ENCODE results near the gene SH2D6. TPM values are rescaled to one million over a fixed set of nuclear protein-coding genes. Genes with fewer than 3 reads are reported as not detected.

SH2D6 gene
- total and polyA plus RNA-seq, 2 donors (not counting 1 experiment from before 2014, with no cell fraction given): 0.27 to 1.6 TPM

- intact Hi-C loops (cut with micrococcal nuclease): loop anchor here (1.0 kb wide), 2 partner anchors 100 to 110 kb away; no protein-coding TSS in a partner anchor
- WGBS (ENCODE audit: insufficient coverage): 33% methylated on average over 10 of the region's 19 CpGs
- CTCF ChIA-PET: interaction anchor here (1.1 to 2.4 kb wide), 5 partner anchors 18 to 113 kb away, joined by 3 to 25 read pairs (median 11); partner anchors contain the start of gene MAT2A
- no peaks in the 10 kb centered on the region for H3K36me3 ChIP-seq (replicated peaks in 1 of 2; ENCODE audit: control extremely low read depth in 1 of 2, control insufficient read depth in 1 of 2, extremely low read depth in 1 of 2, insufficient read depth in 2 of 2, low read length in 1 of 2)
- DNase-seq (no peak), ATAC-seq (ENCODE audit: low read depth) (peak; percentile 1)
- H3K9me3 ChIP-seq (ENCODE audit: control extremely low read depth in 1 of 3, control insufficient read depth in 2 of 3, insufficient read depth in 1 of 3, low read length in 2 of 3): peaks cover 0 to 4% (median 0%) of the 10 kb centered on the region in 3 donors
- no peaks in the 10 kb centered on the region for H4K20me1 ChIP-seq (ENCODE audit: control insufficient read depth, insufficient read depth, low read length, poor library complexity, severe bottlenecking)
- TF ChIP-seq EZH2 (IDR thresholded peaks at IDR 0.05; ENCODE audit: borderline replicate concordance, insufficient read depth, low read depth, low read length, poor library complexity, severe bottlenecking) (no peak), CTCF (IDR thresholded peaks at IDR 0.05) (no peak)
- Mint-ChIP-seq H3K27ac (peak overlapping the region; percentile 98), H3K9me3 (ENCODE audit: insufficient read depth) (no peaks in the 10 kb centered on the region), H3K4me1 (peaks cover 38% of the 10 kb centered on the region), H3K27me3 (no peaks in the 10 kb centered on the region), H3K4me3 (peak overlapping the region; percentile 91)
- peak overlapping the region; percentile 66 for H3K9ac ChIP-seq (ENCODE audit: low read length)
- H3K4me2 ChIP-seq (replicated peaks; ENCODE audit: low read depth, low read length, poor library complexity, severe bottlenecking): peak overlapping the region; percentile 91
- peak overlapping the region in 4 of 5 experiments; percentile 41 to 65 (median 58) for H3K4me3 ChIP-seq (ENCODE audit: control extremely low read depth in 1 of 5, extremely low read depth in 1 of 5, insufficient read depth in 1 of 5, low read depth in 2 of 5, low read length in 4 of 5)
- peak overlapping the region; percentile 79 for H2AFZ ChIP-seq (ENCODE audit: insufficient read depth, low read depth, low read length, poor library complexity, severe bottlenecking)
- peaks cover 30 to 40% of the 10 kb centered on the region in 2 donors for H3K4me1 ChIP-seq (ENCODE audit: control insufficient read depth in 2 of 2, insufficient read depth in 2 of 2, low read length in 2 of 2)
- no peaks in the 10 kb centered on the region for H3K79me2 ChIP-seq (ENCODE audit: control insufficient read depth, insufficient read depth, low read length)
- H3K27ac ChIP-seq (ENCODE audit: low read length in 2 of 2): peak overlapping the region; percentile 74 to 86
- POLR2A ChIA-PET: interaction anchor here (0.9 to 3.0 kb wide), 9 partner anchors 18 to 123 kb away, joined by 3 to 39 read pairs (median 7); partner anchors contain the start of genes ELMOD3, GGCX, MAT2A and RETSAT
- peaks cover 0 to 3% (median 0%) of the 10 kb centered on the region in 4 experiments for H3K27me3 ChIP-seq (replicated peaks in 1 of 4; ENCODE audit: control extremely low read depth in 1 of 4, control insufficient read depth in 3 of 4, insufficient read depth in 4 of 4, low read length in 3 of 4)
Observed at GRCh38 chr2:85438201-85439024, 19.9 kb downstream of the SH2D6 start.

Measured in B cell (primary cell).